ENCODE data around the gene RALGDS.

RALGDS gene

DNA sequence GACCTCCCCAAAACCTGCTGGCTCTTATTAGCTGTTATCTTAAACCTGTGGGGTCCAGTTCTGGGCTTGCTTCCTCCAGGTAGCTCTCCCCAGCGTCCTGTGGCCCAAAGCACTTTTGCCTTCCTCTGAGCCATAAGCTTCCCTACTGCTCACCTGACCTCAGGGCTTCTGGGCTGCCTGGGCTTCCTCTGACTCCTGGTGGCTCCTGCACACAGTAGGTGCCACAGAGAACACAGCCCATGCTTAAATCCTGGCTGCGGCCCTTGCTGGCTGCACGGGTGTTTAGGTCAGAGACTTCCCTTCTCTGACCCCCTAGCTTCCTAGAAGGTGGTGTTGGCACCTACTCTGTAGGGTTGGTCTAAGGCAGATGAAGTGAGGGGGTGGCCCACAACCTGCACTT lies 2.5 kb downstream of the RALGDS start:
- TF ChIP-seq CTCF (IDR thresholded peaks at IDR 0.05; ENCODE audit: insufficient read depth, low read depth, low read length, missing control alignments) = no peak
- no peak for DNase-seq (ENCODE audit: low read depth)
- H3K4me3 ChIP-seq (ENCODE audit: low read length) = no peak overlapping the region

GRCh38 chr9:133118179-133118520 lies 2.9 kb downstream of the RALGDS start:
- H3K4me3 ChIP-seq (ENCODE audit: low read length) = no peak overlapping the region
- DNase-seq (ENCODE audit: low read depth) = no peak
- no peak for TF ChIP-seq CTCF (IDR thresholded peaks at IDR 0.05; ENCODE audit: insufficient read depth, low read depth, low read length, missing control alignments)

DNA sequence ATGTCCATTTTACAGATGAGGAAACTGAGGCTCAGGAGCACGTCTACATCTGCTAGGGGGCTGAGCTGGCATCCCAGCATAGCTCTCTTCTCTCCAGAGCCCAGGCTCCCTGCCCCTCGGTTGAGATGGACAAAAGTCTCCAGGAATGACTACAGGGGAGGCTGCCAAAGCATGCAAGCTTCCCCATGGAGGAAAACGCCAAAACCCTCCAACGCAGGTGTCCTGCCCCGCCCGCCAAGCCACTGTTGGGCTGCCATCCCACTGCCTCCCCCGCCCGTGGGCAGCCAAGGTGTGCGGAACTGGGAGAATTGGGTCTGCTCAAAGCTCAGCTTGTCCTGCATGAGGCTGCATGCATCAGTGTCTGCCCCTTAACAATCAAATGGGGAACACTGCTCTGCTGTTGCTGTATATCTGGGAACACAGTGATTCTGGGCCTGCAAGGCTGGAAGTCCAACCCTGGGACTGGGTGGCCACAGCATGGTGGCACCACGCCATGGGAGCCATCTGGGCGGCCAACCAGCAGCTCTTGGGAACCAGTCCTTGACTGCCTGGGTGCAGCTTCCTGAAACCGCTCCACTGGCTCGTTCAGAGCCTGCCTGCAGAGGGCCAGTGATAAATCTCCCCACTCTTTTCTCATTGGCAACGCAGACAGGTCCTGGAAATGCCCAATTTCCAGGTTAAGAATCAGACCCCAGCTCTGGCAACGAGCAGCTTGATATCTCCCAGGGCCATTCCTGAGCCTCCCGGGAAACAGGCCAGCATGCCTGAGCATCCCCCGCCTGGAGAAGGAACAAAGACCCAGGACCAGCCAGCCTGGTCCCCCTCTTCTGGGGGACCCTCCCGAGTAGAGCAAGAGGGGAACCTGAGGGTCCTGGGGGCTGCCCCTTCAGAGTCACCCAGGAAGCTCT lies 3.5 kb downstream of the RALGDS start:
- no peak for TF ChIP-seq CTCF (IDR thresholded peaks at IDR 0.05; ENCODE audit: insufficient read depth, low read depth, low read length, missing control alignments)
- H3K4me3 ChIP-seq (ENCODE audit: low read length) = no peak overlapping the region
- DNase-seq (ENCODE audit: low read depth) = no peak

- H3K4me3 ChIP-seq (ENCODE audit: low read length) = no peak overlapping the region
- DNase-seq (ENCODE audit: low read depth) = no peak
- TF ChIP-seq CTCF (IDR thresholded peaks at IDR 0.05; ENCODE audit: insufficient read depth, low read depth, low read length, missing control alignments) = no peak
Observed at GRCh38 chr9:133116346-133117231, 4.5 kb downstream of the RALGDS start.

DNA sequence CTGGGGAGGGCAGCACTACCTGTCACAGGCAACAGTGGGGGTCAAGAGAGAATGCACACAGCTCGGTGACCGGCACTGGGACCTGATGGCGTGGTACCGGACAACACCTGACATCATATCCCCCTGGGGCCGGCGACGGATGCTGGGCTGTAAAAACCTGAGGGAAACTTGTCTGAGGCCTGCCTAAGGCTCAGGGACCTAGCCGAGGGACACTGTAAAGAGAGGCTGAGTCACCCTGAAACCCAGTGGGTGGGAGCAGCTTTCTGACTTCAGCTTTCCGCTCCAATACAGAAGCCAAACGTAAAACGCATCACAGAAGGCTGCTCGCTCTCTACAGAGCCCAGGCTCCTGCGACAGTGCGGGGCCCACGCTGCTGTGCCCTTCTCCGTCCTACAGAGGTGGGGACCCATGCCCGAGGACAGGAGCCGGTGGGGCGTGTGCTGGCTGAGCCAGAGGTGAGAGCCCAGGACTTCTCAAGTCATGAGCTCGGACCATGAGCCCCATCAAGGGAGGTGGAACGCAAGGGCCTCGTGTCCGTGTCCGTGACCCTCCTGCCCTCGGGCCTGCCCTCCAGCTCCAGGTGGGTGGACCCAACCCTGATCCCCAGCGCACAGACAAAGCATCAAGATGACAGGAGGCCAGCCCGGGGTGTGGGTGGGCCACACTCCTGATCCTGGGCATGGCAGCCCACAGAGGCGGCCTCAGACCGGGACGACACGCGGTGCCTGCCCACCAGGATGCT lies 5.3 kb downstream of the RALGDS start:
- TF ChIP-seq CTCF (IDR thresholded peaks at IDR 0.05; ENCODE audit: insufficient read depth, low read depth, low read length, missing control alignments) = no peak
- no peak for DNase-seq (ENCODE audit: low read depth)
- H3K4me3 ChIP-seq (ENCODE audit: low read length) = no peak overlapping the region

- no peak for DNase-seq (ENCODE audit: low read depth)
- TF ChIP-seq CTCF (IDR thresholded peaks at IDR 0.05; ENCODE audit: insufficient read depth, low read depth, low read length, missing control alignments) = no peak
Observed at GRCh38 chr9:133114886-133115603, 6.0 kb downstream of the RALGDS start.

More at GRCh38 chr9:133114886-133115603, 6.0 kb downstream of the RALGDS start:
- no peak overlapping the region for H3K4me3 ChIP-seq (ENCODE audit: low read length)
